Endodermal cell (in vitro differentiated cells): ENCODE measurements around the gene GAL3ST2. TPM values are rescaled to one million over a fixed set of nuclear protein-coding genes. Genes with fewer than 3 reads are reported as not detected.

ENCODE experiments used
- DNase-seq: peaks from one replicate; pipeline ENCODE4 v3.0.0-alpha.2; 2017
- H3K27ac ChIP-seq: 2 replicates; pipeline ENCODE4 v1.5.1; 2013; ENCODE audit warnings: mild to moderate bottlenecking, low read depth, low read length, moderate library complexity
- H3K27me3 ChIP-seq: 2 replicates; pipeline ENCODE4 v1.6.1; 2013; ENCODE audit warnings: mild to moderate bottlenecking, low read length, moderate library complexity; ENCODE audit not compliant: insufficient read depth, control insufficient read depth, poor library complexity, severe bottlenecking
- H3K36me3 ChIP-seq: 2 replicates; pipeline ENCODE4 v1.7.0; 2013; ENCODE audit warnings: mild to moderate bottlenecking, low read length, moderate library complexity; ENCODE audit not compliant: control insufficient read depth, insufficient read depth
- H3K4me1 ChIP-seq: one replicate; pipeline ENCODE4 v1.7.0; 2013; ENCODE audit warnings: low read length; ENCODE audit not compliant: control insufficient read depth, insufficient read depth
- H3K4me3 ChIP-seq: 2 replicates; pipeline ENCODE4 v1.5.1; 2013; ENCODE audit warnings: mild to moderate bottlenecking, low read length, moderate library complexity
- H3K9ac ChIP-seq: 2 replicates; pipeline ENCODE4 v1.6.1; 2013; ENCODE audit warnings: mild to moderate bottlenecking, low read length, moderate library complexity; ENCODE audit not compliant: poor library complexity, severe bottlenecking; ENCODE audit errors: extremely low read depth
- H3K9me3 ChIP-seq: 2 replicates; pipeline ENCODE4 v1.6.1; 2013; ENCODE audit warnings: mild to moderate bottlenecking, low read length, moderate library complexity; ENCODE audit not compliant: control insufficient read depth
- H3K27ac Mint-ChIP-seq: 2 replicates; pipeline ENCODE4 v1.8.0; 2020; ENCODE audit warnings: mixed read lengths
- H3K27me3 Mint-ChIP-seq: 2 replicates; pipeline ENCODE4 v1.8.0; 2021; ENCODE audit warnings: mild to moderate bottlenecking, mixed read lengths; ENCODE audit not compliant: insufficient read depth
- H3K36me3 Mint-ChIP-seq: 2 replicates; pipeline ENCODE4 v1.8.0; 2020; ENCODE audit warnings: low read depth, mixed read lengths
- H3K4me1 Mint-ChIP-seq: 2 replicates; pipeline ENCODE4 v1.8.0; 2020; ENCODE audit warnings: mixed read lengths
- H3K4me3 Mint-ChIP-seq: 2 replicates; pipeline ENCODE4 v1.8.0; 2020; ENCODE audit warnings: mild to moderate bottlenecking, moderate library complexity, mixed read lengths
- H3K9me3 Mint-ChIP-seq: 2 replicates; pipeline ENCODE4 v1.8.0; 2020; ENCODE audit warnings: mild to moderate bottlenecking, mixed read lengths
- CTCF ChIP-seq: fragments of 200-600 bp; sonication (generic); conservative IDR thresholded peaks from 2 replicates; pipeline ENCODE4 v1.5.0; 2021; ENCODE audit warnings: antibody characterized with exemption, mild to moderate bottlenecking
- WGBS, 2 experiments: methylation state at CpG; one replicate each; pipeline versions ENCODE4 v1.1.5 to v1.1.7; 2013; ENCODE audit warnings: missing lambda C conversion rate in 2 of 2, mixed read lengths in 1 of 2; ENCODE audit not compliant: insufficient coverage in 1 of 2, insufficient read length in 1 of 2; 5-methylcytosine and 5-hydroxymethylcytosine counted together
- total RNA-seq, 2 donors: library from RNA; stranded (reverse); fragmentation: NEBNext Ultra II Directional in 1 of 2; extraction: Animal tissue kit (Norgen Biotek cat#: 25700) in 1 of 2; gene quantifications; 2 replicates in 1 of 2; 3 replicates in 1 of 2; pipeline ENCODE4 v1.2.1, GENCODE V29; 2021

Gene GAL3ST2
- total RNA-seq, 2 donors from 2014 or later, result 0.57 to 0.91 TPM

GRCh38 chr2:241851325-241852115, 74.9 kb downstream of the GAL3ST2 start:
- no peaks in the 10 kb centered on the region for H3K27me3 ChIP-seq
- DNase-seq, result peak; percentile 32
- no peak overlapping the region for H3K9ac ChIP-seq
- Mint-ChIP-seq H3K9me3 (no peaks in the 10 kb centered on the region), H3K36me3 (no peaks in the 10 kb centered on the region), H3K4me3 (no peak overlapping the region), H3K27me3 (peaks cover 6% of the 10 kb centered on the region), H3K4me1 (no peaks in the 10 kb centered on the region), H3K27ac (no peak overlapping the region)
- H3K4me1 ChIP-seq, result no peaks in the 10 kb centered on the region
- no peak overlapping the region for H3K27ac ChIP-seq
- no peak overlapping the region for H3K4me3 ChIP-seq
- H3K36me3 ChIP-seq, result no peaks in the 10 kb centered on the region
- H3K9me3 ChIP-seq, result no peaks in the 10 kb centered on the region
- no peak for TF ChIP-seq CTCF
- 91 to 93% methylated on average over 17 to 26 of the region's 26 CpGs for WGBS, 2 experiments

- Mint-ChIP-seq H3K27me3 (peaks cover 3% of the 10 kb centered on the region), H3K36me3 (no peaks in the 10 kb centered on the region), H3K4me1 (no peaks in the 10 kb centered on the region), H3K4me3 (no peak overlapping the region), H3K9me3 (no peaks in the 10 kb centered on the region), H3K27ac (no peak overlapping the region)
- peak; percentile 35 for DNase-seq
- Histone ChIP-seq H3K9me3 (no peaks in the 10 kb centered on the region), H3K27me3 (no peaks in the 10 kb centered on the region), H3K36me3 (no peaks in the 10 kb centered on the region), H3K27ac (no peak overlapping the region), H3K9ac (no peak overlapping the region), H3K4me3 (no peak overlapping the region), H3K4me1 (no peaks in the 10 kb centered on the region)
- no peak for TF ChIP-seq CTCF
- WGBS, 2 experiments, result 93% methylated on average over 20 to 39 of the region's 39 CpGs
These were observed 75.7 kb downstream of the GAL3ST2 start for GRCh38 chr2:241852116-241852980.

GRCh38 chr2:241852981-241853631, 76.5 kb downstream of the GAL3ST2 start:
- Histone ChIP-seq H3K27me3 (no peaks in the 10 kb centered on the region), H3K4me3 (no peak overlapping the region), H3K36me3 (no peaks in the 10 kb centered on the region), H3K27ac (no peak overlapping the region), H3K9me3 (no peaks in the 10 kb centered on the region), H3K4me1 (no peaks in the 10 kb centered on the region), H3K9ac (no peak overlapping the region)
- Mint-ChIP-seq H3K4me3 (no peak overlapping the region), H3K36me3 (no peaks in the 10 kb centered on the region), H3K4me1 (no peaks in the 10 kb centered on the region), H3K27me3 (peaks cover 3% of the 10 kb centered on the region), H3K27ac (no peak overlapping the region), H3K9me3 (no peaks in the 10 kb centered on the region)
- WGBS, 2 experiments, result 89 to 92% methylated on average over 7 to 10 of the region's 10 CpGs
- DNase-seq, result no peak
- no peak for TF ChIP-seq CTCF

Other genes starting within 250 kb of the GAL3ST2 start
- 10 to 100 TPM; 23.4 to 24.5 TPM for gene BOK, start 218.1 kb upstream of the GAL3ST2 start, total RNA-seq
- 10 to 100 TPM; 54.6 to 66.1 TPM for gene THAP4, start 139.7 kb upstream of the GAL3ST2 start, total RNA-seq
- 100 to 1,000 TPM; 126 to 166 TPM for gene ATG4B, start 139.1 kb upstream of the GAL3ST2 start, total RNA-seq
- 10 to 100 TPM; 60.9 to 62.4 TPM for gene DTYMK, start 90.0 kb upstream of the GAL3ST2 start, total RNA-seq
- 10 to 100 TPM; 44.9 to 53.1 TPM for gene ING5, start 74.8 kb upstream of the GAL3ST2 start, total RNA-seq
- 10 to 100 TPM; 25.1 to 34.8 TPM for gene D2HGDH, start 42.2 kb upstream of the GAL3ST2 start, total RNA-seq
- 1 to 10 TPM; 1.2 TPM for gene NEU4, start 32.4 kb downstream of the GAL3ST2 start, total RNA-seq
- under 1 TPM in 1 of 2 donors, not detected in 1; 0.20 TPM for gene PDCD1, start 82.1 kb downstream of the GAL3ST2 start, total RNA-seq
- gene RTP5, start 92.9 kb downstream of the GAL3ST2 start, total RNA-seq, result not detected